Fibroblast of lung (primary cell): ENCODE measurements around the gene NAT16.

ENCODE experiments used
- CTCF ChIP-seq, 2 donors: IDR thresholded peaks in 1 of 2; conservative IDR thresholded peaks in 1 of 2; 1 replicate in 1 of 2; 2 replicates in 1 of 2; pipeline ENCODE4 v1.5.1; 2011 to 2012; ENCODE audit warnings: low read length in 2 of 2, control low read depth in 1 of 2, inconsistent platforms in 1 of 2, low read depth in 1 of 2, mild to moderate bottlenecking in 1 of 2
- EZH2 ChIP-seq: IDR thresholded peaks from 2 replicates; pipeline ENCODE4 v1.5.1; 2012; ENCODE audit warnings: low read length, control low read depth, mild to moderate bottlenecking; ENCODE audit errors: missing control alignments

- TF ChIP-seq CTCF (conservative IDR thresholded peaks at IDR 0.05 in 1 of 2, IDR thresholded peaks at IDR 0.05 in 1 of 2; ENCODE audit: low read depth in 1 of 2, low read length in 2 of 2) (no peak), EZH2 (peak; percentile 82)
Measured at GRCh38 chr7:101170617-101171441, 9.3 kb downstream of the NAT16 start.
